ENCODE results near the gene DHX35. TPM values are rescaled to one million over a fixed set of nuclear protein-coding genes. Genes with fewer than 3 reads are reported as not detected.

Gene DHX35
- polyA plus RNA-seq, 3 donors, result 1.6 to 11.2 (median 2.7) TPM

- no peak for DNase-seq
- intact Hi-C loops (cut with micrococcal nuclease), result no loop called here
- TF ChIP-seq, protein P1, sequence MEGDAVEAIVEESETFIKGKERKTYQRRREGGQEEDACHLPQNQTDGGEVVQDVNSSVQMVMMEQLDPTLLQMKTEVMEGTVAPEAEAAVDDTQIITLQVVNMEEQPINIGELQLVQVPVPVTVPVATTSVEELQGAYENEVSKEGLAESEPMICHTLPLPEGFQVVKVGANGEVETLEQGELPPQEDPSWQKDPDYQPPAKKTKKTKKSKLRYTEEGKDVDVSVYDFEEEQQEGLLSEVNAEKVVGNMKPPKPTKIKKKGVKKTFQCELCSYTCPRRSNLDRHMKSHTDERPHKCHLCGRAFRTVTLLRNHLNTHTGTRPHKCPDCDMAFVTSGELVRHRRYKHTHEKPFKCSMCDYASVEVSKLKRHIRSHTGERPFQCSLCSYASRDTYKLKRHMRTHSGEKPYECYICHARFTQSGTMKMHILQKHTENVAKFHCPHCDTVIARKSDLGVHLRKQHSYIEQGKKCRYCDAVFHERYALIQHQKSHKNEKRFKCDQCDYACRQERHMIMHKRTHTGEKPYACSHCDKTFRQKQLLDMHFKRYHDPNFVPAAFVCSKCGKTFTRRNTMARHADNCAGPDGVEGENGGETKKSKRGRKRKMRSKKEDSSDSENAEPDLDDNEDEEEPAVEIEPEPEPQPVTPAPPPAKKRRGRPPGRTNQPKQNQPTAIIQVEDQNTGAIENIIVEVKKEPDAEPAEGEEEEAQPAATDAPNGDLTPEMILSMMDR (IDR thresholded peaks at IDR 0.05), result no peak
- H3K9me3 Mint-ChIP-seq, result peaks cover 0 to 3% (median 0%) of the 10 kb centered on the region in 7 donors
- H3K79me2 ChIP-seq (ENCODE audit: insufficient read depth, low read length), result no peaks in the 10 kb centered on the region
- H3K36me3 Mint-ChIP-seq, result no peaks in the 10 kb centered on the region
- H3K4me3 Mint-ChIP-seq, result no peak overlapping the region
- H3K27ac Mint-ChIP-seq, result peak overlapping the region in 1 of 7 donors; percentile 6
- H3K9ac ChIP-seq (ENCODE audit: insufficient read depth, low read length, poor library complexity, severe bottlenecking), result no peak overlapping the region
- 69% methylated on average over 3 of the region's 8 CpGs for WGBS (ENCODE audit: insufficient coverage)
- H3K9me3 ChIP-seq (replicated peaks in 1 of 2; ENCODE audit: control insufficient read depth in 1 of 2, insufficient read depth in 1 of 2, low read length in 2 of 2), result no peaks in the 10 kb centered on the region
- H2AFZ ChIP-seq (ENCODE audit: insufficient read depth, low read depth, low read length, poor library complexity, severe bottlenecking), result no peak overlapping the region
- no peak overlapping the region for H3K27ac ChIP-seq (ENCODE audit: low read depth in 1 of 2, low read length in 2 of 2)
- peaks cover 5 to 23% (median 15%) of the 10 kb centered on the region in 3 donors for H3K27me3 Mint-ChIP-seq (ENCODE audit: low read depth in 3 of 3)
- H3K4me3 ChIP-seq (replicated peaks in 1 of 3; ENCODE audit: low read depth in 2 of 3, low read length in 3 of 3), result no peak overlapping the region
- H4K20me1 ChIP-seq (ENCODE audit: insufficient read depth, low read length), result no peaks in the 10 kb centered on the region
- no peaks in the 10 kb centered on the region for H3K36me3 ChIP-seq (replicated peaks in 1 of 2; ENCODE audit: control insufficient read depth in 1 of 2, insufficient read depth in 2 of 2, low read length in 2 of 2)
- H3K27me3 ChIP-seq (ENCODE audit: control insufficient read depth in 2 of 2, insufficient read depth in 2 of 2, low read length in 2 of 2), result no peaks in the 10 kb centered on the region
- no peak overlapping the region for H3K4me2 ChIP-seq (replicated peaks; ENCODE audit: extremely low read depth, low read length, poor library complexity, severe bottlenecking)
- H3K4me1 ChIP-seq (ENCODE audit: control insufficient read depth in 1 of 2, insufficient read depth in 2 of 2, low read length in 2 of 2), result no peaks in the 10 kb centered on the region
- no peaks in the 10 kb centered on the region for H3K4me1 Mint-ChIP-seq
Observed at GRCh38 chr20:39082622-39083398, 120.7 kb downstream of the DHX35 start.

- H3K27ac Mint-ChIP-seq, result no peak overlapping the region
- intact Hi-C loops (cut with micrococcal nuclease), result no loop called here
- H3K4me1 ChIP-seq (ENCODE audit: control insufficient read depth in 1 of 2, insufficient read depth in 2 of 2, low read length in 2 of 2), result no peaks in the 10 kb centered on the region
- H3K27me3 Mint-ChIP-seq (ENCODE audit: low read depth in 3 of 3), result peaks cover 5 to 15% (median 13%) of the 10 kb centered on the region in 3 donors
- no peak overlapping the region for H3K9ac ChIP-seq (ENCODE audit: insufficient read depth, low read length, poor library complexity, severe bottlenecking)
- no peaks in the 10 kb centered on the region for H3K27me3 ChIP-seq (ENCODE audit: control insufficient read depth in 2 of 2, insufficient read depth in 2 of 2, low read length in 2 of 2)
- DNase-seq, result no peak
- no peaks in the 10 kb centered on the region for H3K9me3 ChIP-seq (replicated peaks in 1 of 2; ENCODE audit: control insufficient read depth in 1 of 2, insufficient read depth in 1 of 2, low read length in 2 of 2)
- H3K36me3 Mint-ChIP-seq, result no peaks in the 10 kb centered on the region
- 85% methylated on average over 5 of the region's 6 CpGs for WGBS (ENCODE audit: insufficient coverage)
- no peak overlapping the region for H2AFZ ChIP-seq (ENCODE audit: insufficient read depth, low read depth, low read length, poor library complexity, severe bottlenecking)
- H3K79me2 ChIP-seq (ENCODE audit: insufficient read depth, low read length), result no peaks in the 10 kb centered on the region
- H3K27ac ChIP-seq (ENCODE audit: low read depth in 1 of 2, low read length in 2 of 2), result no peak overlapping the region
- H3K4me2 ChIP-seq (replicated peaks; ENCODE audit: extremely low read depth, low read length, poor library complexity, severe bottlenecking), result no peak overlapping the region
- H3K4me1 Mint-ChIP-seq, result no peaks in the 10 kb centered on the region
- no peaks in the 10 kb centered on the region for H3K36me3 ChIP-seq (replicated peaks in 1 of 2; ENCODE audit: control insufficient read depth in 1 of 2, insufficient read depth in 2 of 2, low read length in 2 of 2)
- no peak overlapping the region for H3K4me3 ChIP-seq (replicated peaks in 1 of 3; ENCODE audit: low read depth in 2 of 3, low read length in 3 of 3)
- TF ChIP-seq, protein P1 (IDR thresholded peaks at IDR 0.05), result no peak
- no peak overlapping the region for H3K4me3 Mint-ChIP-seq
- peaks cover 0 to 3% (median 0%) of the 10 kb centered on the region in 7 donors for H3K9me3 Mint-ChIP-seq
- no peaks in the 10 kb centered on the region for H4K20me1 ChIP-seq (ENCODE audit: insufficient read depth, low read length)
Observed at GRCh38 chr20:39083761-39084160, 121.6 kb downstream of the DHX35 start.

All from CD14-positive monocyte (primary cell).